ENCODE results near the gene EXOC1. TPM values are rescaled to one million over a fixed set of nuclear protein-coding genes. Genes with fewer than 3 reads are reported as not detected.

EXOC1 gene
- total and polyA plus RNA-seq, 2 of the 4 experiments (the other 2 are of a cell fraction), result 19.9 to 49.5 TPM

- H3K4ac ChIP-seq (ENCODE audit: low read depth, low read length), result no peak overlapping the region
- H3K4me2 ChIP-seq (ENCODE audit: low read depth, low read length), result no peak overlapping the region
- H2AFZ ChIP-seq (replicated peaks; ENCODE audit: low read length, poor library complexity), result no peak overlapping the region
- no peaks in the 10 kb centered on the region for H3K9me3 ChIP-seq (ENCODE audit: control insufficient read depth, insufficient read depth, low read length)
- no peak overlapping the region for H3K14ac ChIP-seq (replicated peaks; ENCODE audit: low read depth, low read length)
- in situ Hi-C loops (cut with MboI; ENCODE audit: low sequenced_read_pairs) (loop anchor here (25.0 kb wide), 1 partner anchor 459 kb away; no protein-coding TSS in a partner anchor), intact Hi-C loops (cut with micrococcal nuclease) (no loop called here), dilution Hi-C loops (cut with HindIII; ENCODE audit: low sequenced_read_pairs, unreplicated experiment) (no loop called here)
- H3K27ac ChIP-seq (ENCODE audit: insufficient read depth, low read length), result no peak overlapping the region
- H2AK9ac ChIP-seq (replicated peaks; ENCODE audit: low read depth, low read length, poor library complexity), result no peak overlapping the region
- no peak for DNase-seq
- BruUV-seq (replicated peaks), result no TSS peak
- no peaks in the 10 kb centered on the region for H4K20me1 ChIP-seq (ENCODE audit: insufficient read depth, low read length)
- ATAC-seq (ENCODE audit: low read depth), result no peak
- ChIA-PET CTCF (interaction anchor here (1.0 kb wide), 1 partner anchor 25 kb away, joined by 5 read pairs; no protein-coding TSS in a partner anchor), POLR2A (ENCODE audit: unreplicated experiment) (interaction anchor here (0.6 kb wide), 1 partner anchor 461 kb away, joined by 3 read pairs; no protein-coding TSS in a partner anchor)
- WGBS, 2 experiments (ENCODE audit: extremely low coverage in 2 of 2, insufficient read length in 1 of 2), result 94% methylated on average over 2 of the region's 5 CpGs; no CpG with 5 or more reads in 1 of the 2 experiments
- peaks cover 0 to 4% of the 10 kb centered on the region in 2 experiments; a peak in 1 of 4 replicates for H3K79me1 ChIP-seq (ENCODE audit: low read depth in 1 of 2, low read length in 2 of 2)
- no peaks in the 10 kb centered on the region for H3K27me3 ChIP-seq (ENCODE audit: control insufficient read depth, insufficient read depth, low read length)
- no peak overlapping the region for H2BK20ac ChIP-seq (ENCODE audit: low read depth, low read length)
- H2BK5ac ChIP-seq (ENCODE audit: low read depth, low read length, poor library complexity, severe bottlenecking), result no peak overlapping the region
- no peak overlapping the region for H2BK120ac ChIP-seq (ENCODE audit: low read depth, low read length)
- no peak overlapping the region for H2AK5ac ChIP-seq (ENCODE audit: low read depth, low read length)
- no peak overlapping the region for H4K5ac ChIP-seq (ENCODE audit: low read depth, low read length)
- H3K9me1 ChIP-seq (ENCODE audit: insufficient read depth, low read length), result no peaks in the 10 kb centered on the region
- no peak overlapping the region for H3K4me3 ChIP-seq (ENCODE audit: insufficient read depth, low read depth, low read length)
- no peak overlapping the region for H2BK15ac ChIP-seq (ENCODE audit: low read depth, low read length)
- no peak overlapping the region for H3K56ac ChIP-seq (ENCODE audit: extremely low read depth, insufficient read depth, low read length)
- H3K23ac ChIP-seq (ENCODE audit: low read depth, low read length), result no peak overlapping the region
- H4K8ac ChIP-seq (ENCODE audit: low read depth in 2 of 2, low read length in 2 of 2), result no peak overlapping the region
- H3K36me3 ChIP-seq (ENCODE audit: control insufficient read depth, insufficient read depth, low read length), result peaks cover 21% of the 10 kb centered on the region
- TF ChIP-seq RFX5 (IDR thresholded peaks at IDR 0.05; ENCODE audit: low read depth, low read length), result no peak
- no peak for TF ChIP-seq FOS (IDR thresholded peaks at IDR 0.05; ENCODE audit: low read depth, low read length)
- no peak for TF ChIP-seq MAZ (IDR thresholded peaks at IDR 0.05; ENCODE audit: borderline replicate concordance, low read depth, low read length)
- no peak for TF ChIP-seq RCOR1 (IDR thresholded peaks at IDR 0.05; ENCODE audit: insufficient replicate concordance, low read length)
- no peak for TF ChIP-seq MXI1 (IDR thresholded peaks at IDR 0.05; ENCODE audit: borderline replicate concordance, low read depth, low read length)
- TF ChIP-seq CEBPB (IDR thresholded peaks at IDR 0.05; ENCODE audit: low read depth, low read length), result no peak
- no peak for TF ChIP-seq NFE2L2 (IDR thresholded peaks at IDR 0.05; ENCODE audit: low read depth, low read length)
- TF ChIP-seq BHLHE40 (IDR thresholded peaks at IDR 0.05; ENCODE audit: low read depth, low read length), result no peak
- TF ChIP-seq, protein P1, sequence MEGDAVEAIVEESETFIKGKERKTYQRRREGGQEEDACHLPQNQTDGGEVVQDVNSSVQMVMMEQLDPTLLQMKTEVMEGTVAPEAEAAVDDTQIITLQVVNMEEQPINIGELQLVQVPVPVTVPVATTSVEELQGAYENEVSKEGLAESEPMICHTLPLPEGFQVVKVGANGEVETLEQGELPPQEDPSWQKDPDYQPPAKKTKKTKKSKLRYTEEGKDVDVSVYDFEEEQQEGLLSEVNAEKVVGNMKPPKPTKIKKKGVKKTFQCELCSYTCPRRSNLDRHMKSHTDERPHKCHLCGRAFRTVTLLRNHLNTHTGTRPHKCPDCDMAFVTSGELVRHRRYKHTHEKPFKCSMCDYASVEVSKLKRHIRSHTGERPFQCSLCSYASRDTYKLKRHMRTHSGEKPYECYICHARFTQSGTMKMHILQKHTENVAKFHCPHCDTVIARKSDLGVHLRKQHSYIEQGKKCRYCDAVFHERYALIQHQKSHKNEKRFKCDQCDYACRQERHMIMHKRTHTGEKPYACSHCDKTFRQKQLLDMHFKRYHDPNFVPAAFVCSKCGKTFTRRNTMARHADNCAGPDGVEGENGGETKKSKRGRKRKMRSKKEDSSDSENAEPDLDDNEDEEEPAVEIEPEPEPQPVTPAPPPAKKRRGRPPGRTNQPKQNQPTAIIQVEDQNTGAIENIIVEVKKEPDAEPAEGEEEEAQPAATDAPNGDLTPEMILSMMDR (conservative IDR thresholded peaks at IDR 0.05; ENCODE audit: low read depth, low read length), result no peak
- TF ChIP-seq SMC3 (IDR thresholded peaks at IDR 0.05; ENCODE audit: low read depth, low read length), result no peak
- H4K91ac ChIP-seq (ENCODE audit: insufficient read depth, low read depth, low read length), result no peak overlapping the region
- H3K18ac ChIP-seq (ENCODE audit: low read depth, low read length), result no peak overlapping the region
- no peak overlapping the region for H3K9ac ChIP-seq (ENCODE audit: low read depth, low read length)
- H3K4me1 ChIP-seq (ENCODE audit: control insufficient read depth, insufficient read depth, low read length), result no peaks in the 10 kb centered on the region
Observed at GRCh38 chr4:55871299-55871800, 17.9 kb downstream of the EXOC1 start.
